Adrenal gland (tissue), 12 donors: ENCODE results near the gene DST. TPM values are rescaled to one million over a fixed set of nuclear protein-coding genes. Genes with fewer than 3 reads are reported as not detected.
A peak's percentile ranks its signal among the peaks of the same experiment; 100 is the strongest.

ENCODE experiments used
- DNase-seq, 7 donors: peaks; one replicate each; pipeline ENCODE4 v3.0.0-alpha.2; 2019 to 2020
- H3K27ac ChIP-seq, 5 donors: fragments of 200-600 bp; sonication (generic) in 4 of 5; 1 replicate in 3 of 5; 2 replicates in 2 of 5; pipeline versions ENCODE4 v1.5.1 to v1.8.0; 2016 to 2020; ENCODE audit warnings: mild to moderate bottlenecking in 1 of 5
- H3K27me3 ChIP-seq: fragments of 200-600 bp; 2 replicates; pipeline ENCODE4 v1.8.0; 2021
- H3K36me3 ChIP-seq, 2 donors: fragments of 200-600 bp; replicated peaks in 1 of 2; 1 replicate in 1 of 2; 2 replicates in 1 of 2; pipeline versions ENCODE4 v1.5.1 to v1.8.0; 2018 to 2022
- H3K4me1 ChIP-seq, 2 donors: fragments of 200-600 bp; replicated peaks in 1 of 2; 1 replicate in 1 of 2; 2 replicates in 1 of 2; pipeline versions ENCODE4 v1.5.1 to v1.8.0; 2018 to 2021
- H3K4me3 ChIP-seq, 4 donors: fragments of 200-600 bp; sonication (generic) in 3 of 4; one replicate each; pipeline ENCODE4 v1.5.1; 2016 to 2018
- H3K9me3 ChIP-seq, 3 donors: fragments of 200-600 bp; sonication (generic) in 1 of 3; replicated peaks in 1 of 3; 1 replicate in 2 of 3; 2 replicates in 1 of 3; pipeline versions ENCODE4 v1.5.1 to v1.8.0; 2016 to 2021
- CTCF ChIP-seq, 6 experiments: fragments of 450-650 bp in 4 of 6; fragments of 200-600 bp in 2 of 6; sonication (generic) in 1 of 6; IDR thresholded peaks; 1 replicate in 5 of 6; 2 replicates in 1 of 6; pipeline versions ENCODE4 v1.5.1 to v1.8.0; 2016 to 2021; ENCODE audit warnings: antibody characterized with exemption in 6 of 6, mild to moderate bottlenecking in 2 of 6, moderate library complexity in 1 of 6
- POLR2A ChIP-seq, 2 donors: fragments of 450-650 bp; IDR thresholded peaks; one replicate each; pipeline ENCODE4 v1.6.1; 2017; ENCODE audit warnings: antibody characterized with exemption in 2 of 2, mild to moderate bottlenecking in 2 of 2, moderate library complexity in 1 of 2
- WGBS, 4 donors: extraction: QIAGEN DNeasy Blood & Tissue Kit in 2 of 4; methylation state at CpG; one replicate each; pipeline versions ENCODE4 v1.1.5 to v1.1.7; 2013 to 2017; 5-methylcytosine and 5-hydroxymethylcytosine counted together
- intact Hi-C, 2 donors: fragments of 100-400 bp; cut with DNase I; formaldehyde crosslinking; loops; one replicate each; pipeline versions ENCODE4 v1.14.1 to v1.15.0; 2022 to 2023
- polyA plus RNA-seq, 3 donors: library from polyadenylated mRNA; stranded (reverse); fragments of 200-250 nt in 2 of 3; fragments of 350-450 nt in 1 of 3; fragmentation: Illumina TruSeq in 1 of 3; extraction: RNeasy Lipid Tissue Mini Kit (QIAGEN cat#74804) in 1 of 3; gene quantifications; one replicate each; pipeline ENCODE4 v1.2.3, GENCODE V29; 2013 to 2014
- total RNA-seq, 9 donors: library from RNA; depleted of rRNA in 4 of 9; stranded (reverse); fragments of >200 nt in 4 of 9; fragments of 120-200 nt in 1 of 9; fragmentation: NEBNext Ultra II Directional in 1 of 9; extraction: Animal tissue kit (Norgen Biotek cat#: 25700) in 1 of 9; gene quantifications; one replicate each; pipeline versions ENCODE4 v1.1.0 to v1.2.4, GENCODE V29; 2013 to 2023
- donor health status: healthy with polysubstance abuse.
- donor health status: Bipolar disorder and iron deficiency.
- donor health status: DM: yes; HTN: yes; CAD: no.
- donor health status: DM: no; HTN: no; CAD: no.
- donor health status: DM: no; HTN: no; CAD: no.
- donor health status: DM: yes; HTN: yes; CAD: no.

The DST gene
- total and polyA plus RNA-seq, 12 donors = 105 to 418 (median 265) TPM

DNA sequence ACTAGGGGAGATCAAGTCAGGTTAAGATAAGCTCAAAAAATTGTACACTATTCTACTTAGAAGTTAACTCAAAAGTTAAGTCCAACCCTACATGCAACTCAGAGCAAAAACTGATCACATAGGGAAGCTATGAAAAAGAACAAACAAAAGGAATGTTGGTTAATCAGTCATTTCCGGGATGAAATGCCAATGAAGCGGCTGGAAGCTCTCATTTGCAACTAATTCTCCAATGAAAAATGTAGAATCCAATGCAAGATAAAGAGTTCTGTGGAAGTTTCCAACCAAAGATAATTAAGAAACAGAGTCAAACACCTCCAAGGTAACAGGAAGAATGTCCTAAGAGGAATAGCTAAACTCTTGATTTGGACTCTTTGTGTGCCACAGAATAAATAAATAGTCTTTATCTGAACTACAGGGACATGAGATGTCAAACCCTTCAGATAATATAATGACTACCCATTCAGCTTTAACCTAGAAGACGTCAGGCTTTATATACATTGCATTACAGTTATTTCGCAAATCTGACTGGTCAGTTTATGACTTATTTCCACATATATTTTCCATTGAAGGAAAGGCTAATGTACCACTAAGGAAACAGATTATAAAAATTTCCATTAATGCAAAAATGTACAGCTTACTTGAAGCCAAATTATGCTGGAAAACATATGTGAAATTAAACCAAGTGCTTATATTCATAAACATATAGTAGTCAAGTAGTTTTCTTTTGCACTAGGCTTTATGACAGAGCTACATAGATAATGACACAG lies 48.0 kb upstream of the DST start:
- no peaks in the 10 kb centered on the region for H3K36me3 ChIP-seq
- H3K4me3 ChIP-seq = peak overlapping the region in 1 of 4 donors; percentile 45
- H3K27me3 ChIP-seq = no peaks in the 10 kb centered on the region
- intact Hi-C loops = no loop called here
- peak overlapping the region in 2 of 5 donors; percentile 14 to 83 for H3K27ac ChIP-seq
- 64 to 74% (median 67%) methylated on average over 4 of the region's 4 CpGs for WGBS, 4 donors
- TF ChIP-seq POLR2A (IDR thresholded peaks at IDR 0.05) (peak in 1 of 2 donors; percentile 10), CTCF (IDR thresholded peaks at IDR 0.05) (no peak)
- peaks cover 20 to 74% of the 10 kb centered on the region in 2 donors for H3K4me1 ChIP-seq
- H3K9me3 ChIP-seq = no peaks in the 10 kb centered on the region
- no peak for DNase-seq

- Histone ChIP-seq H3K27ac (peak overlapping the region in 1 of 5 donors; percentile 27), H3K4me3 (peak overlapping the region in 1 of 4 donors; percentile 45)
Measured at GRCh38 chr6:56689663-56690062, 47.0 kb upstream of the DST start.

DNA sequence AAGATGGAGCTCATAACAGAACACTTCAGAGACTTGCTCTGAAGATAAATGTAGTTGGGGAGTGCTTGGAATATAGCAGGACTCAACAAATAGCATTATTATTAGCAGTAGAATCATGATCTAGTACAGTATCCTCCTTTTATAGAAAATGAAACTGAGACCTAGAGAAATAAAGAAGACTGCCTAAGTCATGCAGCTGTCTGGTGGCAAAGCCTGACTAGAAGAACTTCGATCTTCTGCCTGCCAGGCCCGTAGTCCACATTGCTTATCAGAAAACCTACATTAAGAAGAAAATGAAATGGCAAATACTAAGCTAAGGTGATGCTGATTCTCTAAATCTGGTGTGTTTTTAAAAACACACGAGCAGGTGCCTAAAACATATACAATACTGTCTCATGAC lies 46.4 kb upstream of the DST start:
- Histone ChIP-seq H3K4me3 (peak overlapping the region in 1 of 4 donors; percentile 45), H3K27me3 (no peaks in the 10 kb centered on the region), H3K4me1 (peaks cover 15 to 71% of the 10 kb centered on the region in 2 donors), H3K27ac (peak overlapping the region in 3 of 5 donors; percentile 27 to 48 (median 31)), H3K9me3 (no peaks in the 10 kb centered on the region), H3K36me3 (no peaks in the 10 kb centered on the region)
- intact Hi-C loops = no loop called here
- 46 to 78% (median 67%) methylated on average over 3 of the region's 3 CpGs for WGBS, 4 donors
- no peak for DNase-seq
- TF ChIP-seq CTCF (IDR thresholded peaks at IDR 0.05) = no peak
- TF ChIP-seq POLR2A (IDR thresholded peaks at IDR 0.05) = no peak

More at GRCh38 chr6:56689663-56690062, 47.0 kb upstream of the DST start:
- H3K9me3 ChIP-seq = no peaks in the 10 kb centered on the region
- WGBS, 4 donors = 48 to 74% (median 52%) methylated on average over 1 of the region's 1 CpG
- intact Hi-C loops = no loop called here
- H3K27me3 ChIP-seq = no peaks in the 10 kb centered on the region
- no peak for DNase-seq
- H3K36me3 ChIP-seq = no peaks in the 10 kb centered on the region
- peaks cover 15 to 68% of the 10 kb centered on the region in 2 donors for H3K4me1 ChIP-seq
- no peak for TF ChIP-seq CTCF (IDR thresholded peaks at IDR 0.05)
- TF ChIP-seq POLR2A (IDR thresholded peaks at IDR 0.05) = no peak

- no peak for DNase-seq
- Histone ChIP-seq H3K4me1 (peaks cover 15 to 72% of the 10 kb centered on the region in 2 donors), H3K9me3 (no peaks in the 10 kb centered on the region), H3K27me3 (no peaks in the 10 kb centered on the region), H3K4me3 (peak overlapping the region in 1 of 4 donors; percentile 45), H3K27ac (peak overlapping the region in 3 of 5 donors; percentile 7 to 48 (median 27)), H3K36me3 (no peaks in the 10 kb centered on the region)
- WGBS, 4 donors = 44 to 60% (median 57%) methylated on average over 2 of the region's 2 CpGs
- intact Hi-C loops = no loop called here
- TF ChIP-seq CTCF (IDR thresholded peaks at IDR 0.05) = no peak
- no peak for TF ChIP-seq POLR2A (IDR thresholded peaks at IDR 0.05)
Measured at GRCh38 chr6:56688521-56688920, 45.8 kb upstream of the DST start.
